Prostate gland (tissue), 2 donors: Measurements from ENCODE around the gene KCNK4.

Experiments used
- CTCF ChIP-seq, 4 experiments: fragments of 200-600 bp in 2 of 4; fragments of 450-650 bp in 2 of 4; sonication (generic) in 2 of 4; IDR thresholded peaks; 1 replicate in 3 of 4; 2 replicates in 1 of 4; pipeline ENCODE4 v1.5.1; 2016 to 2019; ENCODE audit warnings: antibody characterized with exemption in 4 of 4, mild to moderate bottlenecking in 2 of 4, moderate library complexity in 2 of 4
- POLR2AphosphoS5 ChIP-seq: sonication (generic); formaldehyde crosslinking; IDR thresholded peaks from one replicate; pipeline ENCODE4 v1.6.1; 2017; ENCODE audit warnings: antibody characterized with exemption

- TF ChIP-seq POLR2AphosphoS5 (peak; percentile 15), CTCF (IDR thresholded peaks at IDR 0.05) (no peak)
These were observed 22.8 kb upstream of the KCNK4 start for GRCh38 chr11:64268025-64268892.
